Thoracic aorta (tissue), 2 donors: ENCODE results near the gene NAXE. TPM values are rescaled to one million over a fixed set of nuclear protein-coding genes. Genes with fewer than 3 reads are reported as not detected.
A peak's percentile ranks its signal among the peaks of the same experiment; 100 is the strongest.
"Not testable (repeated sequence)": the region's sequence is repeated elsewhere in the genome, so short reads cannot be mapped to it uniquely, and the experiment has no call there.

ENCODE experiments used
- ATAC-seq: fragments of 150-250 bp; one replicate; pipeline ENCODE4 v1.8.0; 2017; ENCODE audit warnings: low read depth; ENCODE audit not compliant: insufficient number of reproducible peaks, low FRiP score
- DNase-seq: peaks from one replicate; pipeline ENCODE4 v3.0.0-alpha.2; 2020; ENCODE audit warnings: low spot score
- H3K27ac ChIP-seq, 2 donors: fragments of 200-600 bp; sonication (generic); 1 replicate in 1 of 2; 2 replicates in 1 of 2; pipeline ENCODE4 v1.5.1; 2016; ENCODE audit warnings: mild to moderate bottlenecking in 2 of 2, moderate library complexity in 2 of 2
- H3K27me3 ChIP-seq: fragments of 200-600 bp; sonication (generic); replicated peaks from 2 replicates; pipeline ENCODE4 v1.6.0; 2016; ENCODE audit warnings: mild to moderate bottlenecking; ENCODE audit not compliant: insufficient read depth
- H3K36me3 ChIP-seq: fragments of 200-600 bp; sonication (generic); one replicate; pipeline ENCODE4 v1.5.1; 2016
- H3K4me1 ChIP-seq, 2 donors: fragments of 200-600 bp; sonication (generic); 1 replicate in 1 of 2; 2 replicates in 1 of 2; pipeline versions ENCODE4 v1.5.1 to v1.6.0; 2016; ENCODE audit warnings: low read depth in 2 of 2, mild to moderate bottlenecking in 1 of 2; ENCODE audit not compliant: control insufficient read depth in 1 of 2
- H3K4me3 ChIP-seq: fragments of 200-600 bp; sonication (generic); 2 replicates; pipeline ENCODE4 v1.5.1; 2016; ENCODE audit warnings: mild to moderate bottlenecking
- H3K9me3 ChIP-seq: fragments of 200-600 bp; sonication (generic); 2 replicates; pipeline ENCODE4 v1.5.1; 2016
- CTCF ChIP-seq: fragments of 200-600 bp; sonication (generic); IDR thresholded peaks from one replicate; pipeline ENCODE4 v1.5.1; 2019; ENCODE audit warnings: antibody characterized with exemption
- total RNA-seq, 2 donors: library from RNA; depleted of rRNA; stranded (reverse); fragments of >200 nt; gene quantifications; one replicate each; pipeline versions ENCODE4 v1.1.0 to v1.2.3, GENCODE V29; 2016

The NAXE gene
- total RNA-seq, 2 donors from 2014 or later: 38.3 to 66.5 TPM

DNA sequence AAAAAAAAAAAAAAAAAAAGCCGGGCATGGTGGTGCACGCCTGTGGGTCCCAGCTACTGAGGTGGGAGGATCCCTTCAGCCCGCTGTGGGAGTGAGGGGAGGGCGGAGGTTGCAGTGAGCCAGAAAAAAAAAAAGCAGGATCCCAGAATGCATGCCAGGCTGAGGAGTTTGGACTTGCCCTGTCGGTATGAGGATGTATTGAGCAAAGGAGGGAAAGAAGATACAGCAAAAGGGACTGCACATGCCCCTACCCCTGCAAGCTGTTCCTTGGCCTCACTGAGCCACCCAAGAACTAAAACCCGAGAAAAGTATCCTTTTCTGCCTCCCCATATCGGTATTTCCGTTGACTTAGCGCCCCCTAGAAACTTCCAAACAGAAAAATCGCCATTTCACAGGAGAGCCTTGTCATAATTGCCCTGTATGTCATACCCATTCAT lies 11.0 kb downstream of the NAXE start:
- TF ChIP-seq CTCF: no peak
- Histone ChIP-seq H3K36me3 (no peaks in the 10 kb centered on the region), H3K27me3 (no peaks in the 10 kb centered on the region), H3K4me3 (no peak overlapping the region), H3K9me3 (no peaks in the 10 kb centered on the region), H3K27ac (no peak overlapping the region), H3K4me1 (peaks cover 7 to 16% of the 10 kb centered on the region in 2 donors)
- DNase-seq (no peak), ATAC-seq (no peak)

- not testable (repeated sequence) for H3K4me1 ChIP-seq
These were observed 15.8 kb downstream of the NAXE start for GRCh38 chr1:156607344-156607743.

DNA sequence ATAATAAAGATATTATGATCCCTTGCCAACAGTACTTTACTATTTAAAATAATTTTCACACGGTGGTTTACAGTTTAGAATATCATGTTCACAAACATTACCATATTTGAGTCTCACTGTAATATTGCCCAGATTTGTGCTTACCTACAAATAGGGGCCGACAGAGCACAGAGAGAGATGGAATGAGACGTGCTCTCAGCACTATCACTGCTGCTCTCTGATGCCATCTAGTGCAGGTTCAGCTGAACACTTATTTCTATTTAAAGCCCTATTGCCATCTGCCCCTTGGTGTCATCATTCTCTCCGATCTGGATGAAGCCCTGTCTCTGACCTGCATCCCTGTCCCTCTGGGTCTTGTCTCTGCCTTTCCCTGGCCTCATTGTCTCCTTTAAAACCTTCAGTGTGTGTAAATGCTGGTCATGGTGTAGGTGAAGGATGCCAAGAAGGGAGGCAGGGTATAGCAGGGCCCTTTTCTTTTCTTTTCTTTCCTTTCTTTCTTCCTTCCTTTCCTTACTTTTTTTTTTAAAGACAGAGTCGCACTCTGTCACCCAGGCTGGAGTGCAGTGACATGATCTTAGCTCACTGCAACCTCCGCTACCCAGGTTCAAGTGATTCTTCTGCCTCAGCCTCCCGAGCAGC lies 16.6 kb downstream of the NAXE start:
- TF ChIP-seq CTCF: peak; percentile 79
- no peak for DNase-seq
- Histone ChIP-seq H3K27ac (no peak overlapping the region), H3K4me3 (no peak overlapping the region), H3K27me3 (peaks cover 4% of the 10 kb centered on the region), H3K9me3 (no peaks in the 10 kb centered on the region), H3K36me3 (no peaks in the 10 kb centered on the region), H3K4me1 (peaks cover 0 to 7% of the 10 kb centered on the region in 2 donors)
- ATAC-seq: peak; percentile 87

More at GRCh38 chr1:156607344-156607743, 15.8 kb downstream of the NAXE start:
- H3K36me3 ChIP-seq, ATAC-seq, H3K27me3 ChIP-seq, H3K4me3 ChIP-seq, H3K27ac ChIP-seq, H3K9me3 ChIP-seq, DNase-seq: not testable (repeated sequence)

- no peak for TF ChIP-seq CTCF
- peaks cover 0 to 7% of the 10 kb centered on the region in 2 donors for H3K4me1 ChIP-seq
- ATAC-seq (no peak), DNase-seq (no peak)
- H3K36me3 ChIP-seq: no peaks in the 10 kb centered on the region
- no peaks in the 10 kb centered on the region for H3K9me3 ChIP-seq
- H3K27me3 ChIP-seq: peaks cover 4% of the 10 kb centered on the region
- H3K4me3 ChIP-seq: no peak overlapping the region
- no peak overlapping the region for H3K27ac ChIP-seq
These were observed 17.4 kb downstream of the NAXE start for GRCh38 chr1:156608981-156609380.

DNA sequence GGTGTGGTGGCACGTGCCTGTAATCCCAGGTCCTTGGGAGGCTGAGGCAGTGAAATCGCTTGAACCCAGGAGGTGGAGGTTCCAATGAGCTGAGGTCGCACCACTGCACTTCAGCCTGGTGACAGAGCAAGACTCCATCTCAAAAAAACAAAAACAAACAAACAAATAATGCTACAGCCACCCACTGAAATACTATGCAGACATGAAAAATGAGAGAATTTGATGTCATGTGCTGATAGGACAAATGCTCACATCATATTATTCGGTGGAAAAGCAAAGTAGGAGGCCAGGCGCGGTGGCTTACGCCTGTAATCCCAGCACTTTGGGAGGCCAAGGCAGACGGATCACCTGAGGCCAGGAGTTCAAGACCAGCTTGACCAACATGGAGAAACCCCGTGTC lies 18.5 kb downstream of the NAXE start:
- H3K27me3 ChIP-seq, ATAC-seq, DNase-seq, H3K36me3 ChIP-seq, H3K9me3 ChIP-seq, H3K4me3 ChIP-seq, H3K27ac ChIP-seq: not testable (repeated sequence)
- H3K4me1 ChIP-seq: peaks cover 0 to 13% of the 10 kb centered on the region in 2 donors

- Histone ChIP-seq H3K27me3 (peaks cover 4% of the 10 kb centered on the region), H3K27ac (no peak overlapping the region), H3K4me1 (peaks cover 2 to 31% of the 10 kb centered on the region in 2 donors), H3K9me3 (no peaks in the 10 kb centered on the region), H3K36me3 (no peaks in the 10 kb centered on the region), H3K4me3 (no peak overlapping the region)
- ATAC-seq (no peak), DNase-seq (no peak)
- TF ChIP-seq CTCF: no peak
These were observed 21.1 kb downstream of the NAXE start for GRCh38 chr1:156612666-156613065.
